Caco-2 (cell line): ENCODE results near the gene EMSY. TPM values are rescaled to one million over a fixed set of nuclear protein-coding genes. Genes with fewer than 3 reads are reported as not detected.

Experiments
- BruUV-seq: library from RNA; stranded (reverse); fragments of 400-500 nt; replicated peaks from 2 replicates; lab custom pipeline; 2021; lab: Mats Ljungman, UMichigan
- CTCF ChIA-PET: fragments of 300-600 bp; sonication (Branson Sonifier 250); formaldehyde crosslinking; loops from one replicate; lab custom pipeline; 2022; ENCODE audit warnings: antibody characterized with exemption; lab: Charles Lee
- POLR2A ChIA-PET: fragments of 300-600 bp; sonication (Branson Sonifier 250); formaldehyde crosslinking; loops from one replicate; lab custom pipeline; 2022; ENCODE audit warnings: antibody characterized with exemption; lab: Charles Lee
- DNase-seq, 2 experiments: peaks; one replicate each; pipeline versions ENCODE4 v3.0.0 to v3.0.0-alpha.2; 2020 to 2022
- H3K27me3 ChIP-seq: replicated peaks from 2 replicates; pipeline ENCODE4 v1.6.0; 2011; ENCODE audit warnings: low read length; ENCODE audit not compliant: control insufficient read depth, insufficient read depth
- H3K36me3 ChIP-seq: 2 replicates; pipeline ENCODE4 v1.5.1; 2011; ENCODE audit warnings: low read length; ENCODE audit not compliant: control insufficient read depth, insufficient read depth
- H3K4me1 ChIP-seq: fragments of 250-450 bp; sonication (Bioruptor Pico); 2 replicates; pipeline ENCODE4 v1.5.1; 2020; ENCODE audit warnings: mild to moderate bottlenecking
- H3K4me3 ChIP-seq: 2 replicates; pipeline ENCODE4 v1.5.1; 2011; ENCODE audit warnings: low read depth, mild to moderate bottlenecking, control low read depth, low read length
- H3K9me3 ChIP-seq: fragments of 250-450 bp; sonication (Bioruptor Pico); 2 replicates; pipeline ENCODE4 v1.5.1; 2020; ENCODE audit warnings: mild to moderate bottlenecking, moderate library complexity
- H3K27ac Mint-ChIP-seq: one replicate; pipeline ENCODE4 v1.8.0; 2022; ENCODE audit warnings: mixed read lengths; ENCODE audit not compliant: unreplicated experiment
- H3K27me3 Mint-ChIP-seq: one replicate; pipeline ENCODE4 v1.8.0; 2022; ENCODE audit warnings: mixed read lengths; ENCODE audit not compliant: insufficient read depth, unreplicated experiment
- H3K36me3 Mint-ChIP-seq: one replicate; pipeline ENCODE4 v1.8.0; 2022; ENCODE audit warnings: mild to moderate bottlenecking, mixed read lengths; ENCODE audit not compliant: insufficient read depth, unreplicated experiment
- H3K4me1 Mint-ChIP-seq: one replicate; pipeline ENCODE4 v1.8.0; 2022; ENCODE audit warnings: low read depth, mixed read lengths; ENCODE audit not compliant: unreplicated experiment
- H3K4me3 Mint-ChIP-seq: one replicate; pipeline ENCODE4 v1.8.0; 2022; ENCODE audit warnings: mild to moderate bottlenecking, moderate library complexity, mixed read lengths; ENCODE audit not compliant: unreplicated experiment
- H3K9me3 Mint-ChIP-seq: one replicate; pipeline ENCODE4 v1.8.0; 2022; ENCODE audit warnings: mixed read lengths; ENCODE audit not compliant: unreplicated experiment
- CTCF ChIP-seq, 2 experiments: fragments of 200-600 bp in 1 of 2; IDR thresholded peaks; 1 replicate in 1 of 2; 2 replicates in 1 of 2; pipeline versions ENCODE4 v1.5.1 to v1.8.0; 2011 to 2022; ENCODE audit warnings: antibody characterized with exemption in 1 of 2, control low read depth in 1 of 2, inconsistent platforms in 1 of 2, low read depth in 1 of 2, low read length in 1 of 2, mild to moderate bottlenecking in 1 of 2, moderate library complexity in 1 of 2; ENCODE audit not compliant: insufficient read depth in 1 of 2, severe bottlenecking in 1 of 2, unreplicated experiment in 1 of 2
- intact Hi-C: fragments of 100-400 bp; cut with micrococcal nuclease; formaldehyde crosslinking; loops from one replicate; pipeline ENCODE4 v1.10.0; 2022; ENCODE audit not compliant: unreplicated experiment
- total RNA-seq: library from RNA; stranded (reverse); gene quantifications from 2 replicates; pipeline ENCODE4 v1.2.3, GENCODE V29; 2022

EMSY gene
- total RNA-seq, 1 experiment from 2014 or later = 43.6 TPM

DNA sequence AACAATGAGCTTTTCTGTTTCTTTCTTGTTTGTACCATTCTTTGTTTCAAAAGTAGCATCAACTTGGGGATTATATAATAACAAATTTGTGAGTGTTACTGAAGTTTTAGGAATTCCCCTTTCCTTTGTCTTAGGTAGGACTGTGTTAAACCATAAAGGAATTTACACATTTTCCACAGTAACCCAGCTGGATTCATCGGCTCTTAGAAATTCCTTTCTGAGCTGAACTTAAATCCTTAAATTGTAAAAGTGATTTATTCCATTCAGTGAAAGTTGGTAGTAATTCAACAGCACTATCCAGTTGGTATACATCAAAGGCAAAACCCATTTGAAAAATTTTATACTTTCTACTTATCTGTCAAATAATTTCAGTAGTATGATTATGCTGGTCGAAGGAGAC is 11.8 kb downstream of the EMSY start:
- peaks cover 55% of the 10 kb centered on the region for H3K4me1 ChIP-seq
- CTCF ChIA-PET = no interaction called here
- intact Hi-C loops = loop anchor here (5.0 kb wide), 1 partner anchor 56 kb away; no protein-coding TSS in a partner anchor
- Mint-ChIP-seq H3K4me3 (no peak overlapping the region), H3K27ac (peak overlapping the region; percentile 96), H3K9me3 (no peaks in the 10 kb centered on the region), H3K4me1 (peaks cover 33% of the 10 kb centered on the region), H3K27me3 (no peaks in the 10 kb centered on the region), H3K36me3 (peaks cover 49% of the 10 kb centered on the region)
- DNase-seq = no peak
- H3K4me3 ChIP-seq = no peak overlapping the region
- POLR2A ChIA-PET = interaction anchor here (1.5 kb wide), 1 partner anchor 11 kb away, joined by 9 read pairs; no protein-coding TSS in a partner anchor
- H3K36me3 ChIP-seq = no peaks in the 10 kb centered on the region
- no peaks in the 10 kb centered on the region for H3K27me3 ChIP-seq
- BruUV-seq = no TSS peak
- no peak for TF ChIP-seq CTCF (IDR thresholded peaks at IDR 0.05; ENCODE audit: insufficient read depth in 1 of 2, low read depth in 1 of 2, low read length in 1 of 2, severe bottlenecking in 1 of 2, unreplicated experiment in 1 of 2)
- H3K9me3 ChIP-seq = no peaks in the 10 kb centered on the region

DNA sequence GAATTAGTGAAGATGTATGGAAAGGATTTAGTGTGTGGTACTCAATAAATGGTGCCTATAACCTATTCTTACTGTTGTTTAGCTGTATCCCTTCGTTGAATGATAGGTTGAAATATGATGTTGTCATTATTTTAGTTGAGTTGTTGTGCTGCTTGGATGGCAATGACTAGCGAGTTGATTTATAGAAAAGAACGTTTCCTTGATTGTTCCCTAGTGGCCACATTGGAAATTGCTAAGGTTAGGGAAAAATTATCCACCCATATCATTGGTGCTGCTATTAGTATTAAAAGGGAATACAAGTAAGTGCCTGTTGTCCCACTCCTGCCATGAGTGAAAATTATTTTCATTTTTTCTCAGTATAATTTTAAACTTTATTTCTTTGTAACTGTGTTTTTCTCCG is 14.5 kb downstream of the EMSY start:
- no peak for DNase-seq
- BruUV-seq = no TSS peak
- H3K27ac Mint-ChIP-seq = no peak overlapping the region
- no peaks in the 10 kb centered on the region for H3K27me3 ChIP-seq
- no peaks in the 10 kb centered on the region for H3K9me3 Mint-ChIP-seq
- ChIA-PET POLR2A (no interaction called here), CTCF (interaction anchor here (0.6 kb wide), 2 partner anchors 23 to 276 kb away, joined by 3 to 4 read pairs; no protein-coding TSS in a partner anchor)
- intact Hi-C loops = loop anchor here (5.0 kb wide), 1 partner anchor 53 kb away; no protein-coding TSS in a partner anchor
- H3K4me3 ChIP-seq = no peak overlapping the region
- no peaks in the 10 kb centered on the region; the same call in 1 of the 2 replicates for H3K36me3 ChIP-seq
- H3K4me3 Mint-ChIP-seq = no peak overlapping the region
- H3K4me1 Mint-ChIP-seq = peaks cover 25% of the 10 kb centered on the region
- TF ChIP-seq CTCF (IDR thresholded peaks at IDR 0.05; ENCODE audit: insufficient read depth in 1 of 2, low read depth in 1 of 2, low read length in 1 of 2, severe bottlenecking in 1 of 2, unreplicated experiment in 1 of 2) = peak; percentile 62 to 74
- no peaks in the 10 kb centered on the region for H3K27me3 Mint-ChIP-seq
- peaks cover 31% of the 10 kb centered on the region for H3K4me1 ChIP-seq
- no peaks in the 10 kb centered on the region for H3K9me3 ChIP-seq
- peaks cover 56% of the 10 kb centered on the region for H3K36me3 Mint-ChIP-seq

DNA sequence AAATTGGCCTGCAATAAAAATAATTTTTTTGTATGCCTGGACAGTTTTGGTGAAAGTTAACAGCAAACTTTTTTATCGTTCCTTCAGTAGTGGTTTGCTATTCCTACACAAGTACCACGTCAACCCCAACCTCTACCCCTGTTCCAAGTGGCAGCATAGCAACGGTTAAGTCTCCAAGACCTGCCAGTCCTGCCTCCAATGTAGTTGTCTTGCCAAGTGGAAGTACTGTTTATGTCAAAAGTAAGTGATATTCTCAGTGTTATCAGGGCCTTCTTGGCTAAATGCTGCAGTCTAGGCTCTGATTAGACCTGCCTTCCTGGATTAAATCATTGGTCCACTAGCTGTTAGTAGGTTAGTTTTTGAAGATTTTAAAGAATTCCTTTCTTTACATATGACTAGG is 15.0 kb downstream of the EMSY start:
- no peaks in the 10 kb centered on the region for H3K27me3 ChIP-seq
- Mint-ChIP-seq H3K9me3 (no peaks in the 10 kb centered on the region), H3K27ac (no peak overlapping the region), H3K4me3 (no peak overlapping the region), H3K4me1 (peaks cover 20% of the 10 kb centered on the region), H3K36me3 (peaks cover 59% of the 10 kb centered on the region), H3K27me3 (no peaks in the 10 kb centered on the region)
- H3K9me3 ChIP-seq = no peaks in the 10 kb centered on the region
- CTCF ChIA-PET = interaction anchor here (0.6 to 1.2 kb wide), 2 partner anchors 14 to 23 kb away, joined by 4 to 8 read pairs; no protein-coding TSS in a partner anchor
- DNase-seq = no peak
- POLR2A ChIA-PET = no interaction called here
- H3K4me1 ChIP-seq = peaks cover 26% of the 10 kb centered on the region
- no peak for TF ChIP-seq CTCF (IDR thresholded peaks at IDR 0.05; ENCODE audit: insufficient read depth in 1 of 2, low read depth in 1 of 2, low read length in 1 of 2, severe bottlenecking in 1 of 2, unreplicated experiment in 1 of 2)
- intact Hi-C loops = loop anchor here (5.0 kb wide), 1 partner anchor 52 kb away; no protein-coding TSS in a partner anchor
- BruUV-seq = no TSS peak
- H3K4me3 ChIP-seq = no peak overlapping the region
- H3K36me3 ChIP-seq = no peaks in the 10 kb centered on the region; the same call in 1 of the 2 replicates
